Ascending aorta (tissue), 2 donors: Measurements from ENCODE around the gene DNAJB6. TPM values are rescaled to one million over a fixed set of nuclear protein-coding genes. Genes with fewer than 3 reads are reported as not detected.
A peak's percentile ranks its signal among the peaks of the same experiment; 100 is the strongest.

ENCODE experiments used
- DNase-seq, 2 donors: peaks; one replicate each; pipeline ENCODE4 v3.0.0-alpha.2; 2019; ENCODE audit warnings: low spot score in 2 of 2
- H3K27ac ChIP-seq, 2 donors: fragments of 200-600 bp; sonication (generic); one replicate each; pipeline ENCODE4 v1.5.1; 2016 to 2017; ENCODE audit warnings: mild to moderate bottlenecking in 1 of 2
- H3K27me3 ChIP-seq: fragments of 200-600 bp; sonication (generic); one replicate; pipeline ENCODE4 v1.5.1; 2017
- H3K36me3 ChIP-seq, 2 donors: fragments of 200-600 bp; sonication (generic); one replicate each; pipeline ENCODE4 v1.5.1; 2016
- H3K4me1 ChIP-seq, 2 donors: fragments of 200-600 bp; sonication (generic); one replicate each; pipeline ENCODE4 v1.5.1; 2016 to 2017; ENCODE audit warnings: mild to moderate bottlenecking in 1 of 2
- H3K4me3 ChIP-seq, 2 donors: fragments of 200-600 bp; sonication (generic); one replicate each; pipeline ENCODE4 v1.5.1; 2016 to 2017; ENCODE audit warnings: mild to moderate bottlenecking in 1 of 2
- H3K9me3 ChIP-seq, 2 donors: fragments of 200-600 bp; sonication (generic); one replicate each; pipeline ENCODE4 v1.5.1; 2016
- intact Hi-C: fragments of 100-400 bp; cut with DNase I; formaldehyde crosslinking; loops from one replicate; pipeline ENCODE4 v1.15.1; 2023
- total RNA-seq: library from RNA; depleted of rRNA; stranded (reverse); fragments of >200 nt; gene quantifications from one replicate; pipeline ENCODE4 v1.1.0, GENCODE V29; 2016
- TF ChIP-seq, protein P1 (sequence below), 3 experiments: fragments of 200-600 bp in 2 of 3; fragments of 450-650 bp in 1 of 3; sonication (generic) in 2 of 3; IDR thresholded peaks; one replicate each; pipeline ENCODE4 v1.5.1; 2016 to 2019; ENCODE audit warnings: antibody characterized with exemption in 3 of 3, mild to moderate bottlenecking in 1 of 3, moderate library complexity in 1 of 3

DNAJB6 gene
- total RNA-seq, 1 donor from 2014 or later: 79.1 TPM

DNA sequence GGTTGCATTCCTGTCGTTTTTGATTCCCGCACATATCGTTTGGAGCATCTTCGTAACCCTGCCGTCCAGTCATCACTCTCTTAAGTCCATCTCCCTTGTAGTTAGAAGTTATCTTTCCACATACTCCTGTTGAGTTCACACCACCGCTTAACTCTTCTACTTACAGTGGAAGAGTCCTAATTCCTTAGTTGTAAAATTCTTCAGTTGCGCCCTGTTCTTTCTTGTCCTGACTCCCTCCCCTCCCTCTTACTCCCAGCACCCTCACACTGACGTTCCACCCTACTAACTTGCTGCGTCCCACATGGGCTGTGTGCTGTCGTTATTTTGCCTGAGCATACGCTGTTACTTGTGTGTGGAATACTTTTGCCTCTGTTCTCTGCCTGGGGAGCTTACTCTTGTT is 11.7 kb downstream of the DNAJB6 start:
- no peaks in the 10 kb centered on the region for H3K9me3 ChIP-seq
- intact Hi-C loops: loop anchor here (10.0 kb wide), 1 partner anchor 454 kb away; the partner anchor contains the start of gene LMBR1
- no peak for DNase-seq
- H3K27ac ChIP-seq: peak overlapping the region in 1 of 2 donors; percentile 71
- TF ChIP-seq, protein P1, sequence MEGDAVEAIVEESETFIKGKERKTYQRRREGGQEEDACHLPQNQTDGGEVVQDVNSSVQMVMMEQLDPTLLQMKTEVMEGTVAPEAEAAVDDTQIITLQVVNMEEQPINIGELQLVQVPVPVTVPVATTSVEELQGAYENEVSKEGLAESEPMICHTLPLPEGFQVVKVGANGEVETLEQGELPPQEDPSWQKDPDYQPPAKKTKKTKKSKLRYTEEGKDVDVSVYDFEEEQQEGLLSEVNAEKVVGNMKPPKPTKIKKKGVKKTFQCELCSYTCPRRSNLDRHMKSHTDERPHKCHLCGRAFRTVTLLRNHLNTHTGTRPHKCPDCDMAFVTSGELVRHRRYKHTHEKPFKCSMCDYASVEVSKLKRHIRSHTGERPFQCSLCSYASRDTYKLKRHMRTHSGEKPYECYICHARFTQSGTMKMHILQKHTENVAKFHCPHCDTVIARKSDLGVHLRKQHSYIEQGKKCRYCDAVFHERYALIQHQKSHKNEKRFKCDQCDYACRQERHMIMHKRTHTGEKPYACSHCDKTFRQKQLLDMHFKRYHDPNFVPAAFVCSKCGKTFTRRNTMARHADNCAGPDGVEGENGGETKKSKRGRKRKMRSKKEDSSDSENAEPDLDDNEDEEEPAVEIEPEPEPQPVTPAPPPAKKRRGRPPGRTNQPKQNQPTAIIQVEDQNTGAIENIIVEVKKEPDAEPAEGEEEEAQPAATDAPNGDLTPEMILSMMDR (IDR thresholded peaks at IDR 0.05): no peak
- H3K36me3 ChIP-seq: no peaks in the 10 kb centered on the region
- no peak overlapping the region for H3K4me3 ChIP-seq
- no peaks in the 10 kb centered on the region for H3K27me3 ChIP-seq
- H3K4me1 ChIP-seq: peaks cover 3 to 26% of the 10 kb centered on the region in 2 donors

DNA sequence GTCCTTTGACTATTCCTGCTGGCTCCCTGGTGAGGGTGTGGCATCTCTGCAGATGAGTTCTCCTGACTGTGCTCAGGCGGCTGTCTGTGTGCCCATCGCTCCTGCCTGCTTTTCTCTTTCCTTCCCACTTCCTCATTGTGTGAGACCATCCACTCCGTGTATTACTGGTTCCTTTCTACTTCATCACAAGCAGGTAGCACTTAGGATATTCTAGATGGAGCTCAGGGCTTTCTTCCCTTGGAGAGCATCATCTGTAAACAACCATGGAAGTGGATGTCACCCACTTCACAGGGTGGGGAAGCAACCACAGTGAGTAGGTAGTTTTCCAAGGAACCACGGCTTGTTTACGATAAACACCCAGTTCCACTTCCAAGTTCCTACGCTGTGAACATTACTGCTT is 15.7 kb downstream of the DNAJB6 start:
- H3K27me3 ChIP-seq: no peaks in the 10 kb centered on the region
- H3K27ac ChIP-seq: no peak overlapping the region
- DNase-seq: no peak
- peaks cover 12 to 38% of the 10 kb centered on the region in 2 donors for H3K4me1 ChIP-seq
- no peaks in the 10 kb centered on the region for H3K36me3 ChIP-seq
- TF ChIP-seq, protein P1 (IDR thresholded peaks at IDR 0.05): no peak
- no peak overlapping the region for H3K4me3 ChIP-seq
- intact Hi-C loops: no loop called here
- no peaks in the 10 kb centered on the region for H3K9me3 ChIP-seq

DNA sequence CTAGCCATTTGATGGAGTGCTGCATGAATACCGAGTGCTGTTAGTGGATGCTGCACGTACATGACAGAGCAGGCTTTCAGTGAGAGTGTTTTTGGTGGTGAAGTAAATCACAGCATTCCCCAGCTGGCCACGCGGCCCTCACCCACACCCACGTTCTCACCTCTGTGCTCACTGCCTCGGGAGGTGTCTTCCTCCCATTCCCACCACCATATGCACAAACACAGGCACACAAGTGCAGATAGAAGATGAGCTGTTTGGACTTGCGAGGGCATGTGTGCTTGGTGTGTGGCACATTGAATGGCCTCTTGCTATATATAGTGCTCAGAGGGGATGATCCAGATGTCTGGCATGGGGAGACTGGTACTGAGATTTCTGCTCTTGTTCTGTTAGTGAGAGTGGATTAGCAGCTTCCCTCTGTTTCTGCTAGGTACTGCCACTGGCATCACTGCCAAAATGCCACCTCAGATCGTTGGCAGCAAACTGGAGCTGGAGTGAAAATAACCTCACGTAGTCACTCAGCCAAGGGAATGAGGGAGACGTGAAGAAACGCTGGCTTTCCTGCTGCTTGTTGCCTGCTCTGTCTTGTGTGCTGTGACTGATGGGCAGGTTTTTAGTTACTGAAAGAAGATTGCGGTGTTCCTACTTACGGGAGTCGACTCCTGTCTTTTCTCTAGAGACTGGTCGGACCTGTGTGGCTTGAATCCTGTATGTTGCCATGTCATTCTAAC is 19.1 kb downstream of the DNAJB6 start:
- Histone ChIP-seq H3K36me3 (peaks cover 10 to 27% of the 10 kb centered on the region in 2 donors), H3K4me3 (peak overlapping the region in 1 of 2 donors; percentile 26), H3K9me3 (no peaks in the 10 kb centered on the region), H3K27ac (peak overlapping the region; percentile 0 to 71), H3K27me3 (no peaks in the 10 kb centered on the region), H3K4me1 (peaks cover 9 to 43% of the 10 kb centered on the region in 2 donors)
- TF ChIP-seq, protein P1 (IDR thresholded peaks at IDR 0.05): no peak
- intact Hi-C loops: no loop called here
- peak; percentile 42 to 84 for DNase-seq

DNA sequence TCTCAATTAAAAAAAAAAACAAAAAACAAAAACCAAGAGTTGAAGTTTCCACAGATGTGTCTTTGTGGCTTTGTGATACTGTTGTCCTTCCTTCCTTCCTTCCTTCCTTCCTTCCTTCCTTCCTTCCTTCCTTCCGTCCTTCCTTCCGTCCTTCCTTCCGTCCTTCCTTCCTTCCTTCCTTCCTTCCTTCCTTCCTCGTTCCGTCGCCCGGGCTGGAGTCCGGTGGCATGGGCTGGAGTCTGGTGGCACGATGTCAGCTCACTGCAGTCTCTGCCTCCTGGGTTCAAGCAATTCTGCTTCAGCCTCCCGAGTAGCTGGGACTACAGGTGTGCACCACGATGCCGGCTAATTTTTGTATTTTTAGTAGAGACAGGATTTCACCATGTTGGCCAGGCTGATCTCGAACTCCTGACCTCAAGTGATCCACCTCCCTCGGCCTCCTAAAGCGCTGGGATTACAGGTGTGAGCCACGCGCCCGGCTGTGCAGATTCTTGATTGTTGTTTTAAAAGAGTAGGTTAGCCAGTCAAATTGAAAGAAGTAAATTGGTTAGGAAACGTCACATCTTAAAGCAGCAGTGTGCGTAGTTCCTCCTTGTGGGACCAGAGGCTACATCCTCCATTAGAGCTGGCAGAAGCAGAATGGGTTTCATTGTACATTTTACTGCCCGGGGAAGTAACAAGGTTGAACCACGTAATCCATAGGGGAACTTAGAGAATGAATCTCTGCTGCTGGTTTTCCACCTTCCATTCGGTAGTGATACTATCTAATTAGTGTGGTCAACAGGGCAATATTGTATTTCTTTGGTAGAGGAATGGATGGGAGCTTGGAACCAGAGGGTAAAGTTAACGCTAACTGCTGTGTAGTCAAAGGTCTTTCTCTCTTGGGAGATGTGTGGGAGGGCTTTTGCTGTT is 20.6 kb downstream of the DNAJB6 start:
- DNase-seq: no peak
- no peak overlapping the region for H3K4me3 ChIP-seq
- H3K27me3 ChIP-seq: no peaks in the 10 kb centered on the region
- TF ChIP-seq, protein P1 (IDR thresholded peaks at IDR 0.05): no peak
- peak overlapping the region in 1 of 2 donors; percentile 71 for H3K27ac ChIP-seq
- H3K9me3 ChIP-seq: no peaks in the 10 kb centered on the region
- H3K36me3 ChIP-seq: peaks cover 20 to 40% of the 10 kb centered on the region in 2 donors
- H3K4me1 ChIP-seq: peaks cover 9 to 41% of the 10 kb centered on the region in 2 donors
- intact Hi-C loops: no loop called here

DNA sequence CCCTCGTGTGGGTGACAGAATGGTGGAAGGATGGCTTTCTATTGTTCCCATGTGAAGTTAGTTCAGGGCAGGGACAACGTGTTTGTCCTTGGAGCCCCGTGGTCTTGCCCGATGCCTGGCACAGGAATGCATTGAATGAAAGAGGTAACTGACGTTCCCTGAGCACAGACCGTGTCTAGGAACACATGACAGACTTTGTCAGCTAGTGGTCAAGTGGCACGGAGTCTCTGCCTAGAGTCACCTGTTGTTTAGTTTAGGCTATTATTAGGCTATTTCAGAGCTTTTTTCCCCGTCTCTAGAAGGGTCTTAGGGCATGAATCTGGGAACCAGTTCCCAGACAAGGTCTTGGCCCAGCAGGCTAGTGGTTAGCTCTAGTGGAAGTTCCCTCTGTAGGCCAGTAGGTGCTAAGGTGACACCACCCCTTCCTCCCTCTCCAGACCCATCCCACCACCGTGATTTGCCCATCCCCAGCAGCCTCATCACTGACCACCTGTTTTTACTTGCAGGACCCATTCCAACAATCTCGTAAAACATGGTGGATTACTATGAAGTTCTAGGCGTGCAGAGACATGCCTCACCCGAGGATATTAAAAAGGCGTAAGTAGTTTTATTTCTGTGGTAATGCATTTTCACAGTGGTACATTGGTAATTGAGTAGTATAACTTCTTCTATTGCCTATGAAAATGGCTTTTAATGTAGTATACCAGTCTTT is 21.4 kb downstream of the DNAJB6 start:
- Histone ChIP-seq H3K4me1 (peaks cover 9 to 41% of the 10 kb centered on the region in 2 donors), H3K27ac (peak overlapping the region in 1 of 2 donors; percentile 23)

More for the DNA sequence above, 21.4 kb downstream of the DNAJB6 start:
- Histone ChIP-seq H3K9me3 (no peaks in the 10 kb centered on the region), H3K4me3 (no peak overlapping the region), H3K36me3 (peaks cover 27 to 48% of the 10 kb centered on the region in 2 donors), H3K27me3 (no peaks in the 10 kb centered on the region)
- TF ChIP-seq, protein P1 (IDR thresholded peaks at IDR 0.05): no peak
- intact Hi-C loops: no loop called here
- no peak for DNase-seq
